ENCODE data around the gene ZFP37.
"Not testable (repeated sequence)": the region's sequence is repeated elsewhere in the genome, so short reads cannot be mapped to it uniquely, and the experiment has no call there.

The ZFP37 gene

GRCh38 chr9:113056191-113057106, at the start of gene ZFP37:
TSS of gene ZFP37 (minus strand) at chr9:113056724. CDS start at chr9:113056688, 36 bp downstream.
- DNase-seq, result peak; percentile 96

GRCh38 chr9:113105345-113105744, 48.8 kb upstream of the ZFP37 start:
- not testable (repeated sequence) for DNase-seq

- DNase-seq, result no peak
Measured at GRCh38 chr9:113095561-113095960, 39.0 kb upstream of the ZFP37 start.

- not testable (repeated sequence) for DNase-seq
Measured at GRCh38 chr9:113089924-113090323, 33.4 kb upstream of the ZFP37 start.

GRCh38 chr9:113089143-113089505, 32.6 kb upstream of the ZFP37 start:
- not testable (repeated sequence) for DNase-seq

- not testable (repeated sequence) for DNase-seq
Measured at GRCh38 chr9:113088456-113089142, 32.1 kb upstream of the ZFP37 start.

GRCh38 chr9:113062932-113063310, 6.4 kb upstream of the ZFP37 start:
- not testable (repeated sequence) for DNase-seq

- not testable (repeated sequence) for DNase-seq
Measured at GRCh38 chr9:113062256-113062931, 5.9 kb upstream of the ZFP37 start.

GRCh38 chr9:113061072-113061850, 4.7 kb upstream of the ZFP37 start:
- DNase-seq, result not testable (repeated sequence)

GRCh38 chr9:113059581-113060284, 3.2 kb upstream of the ZFP37 start:
- DNase-seq, result peak; percentile 19

GRCh38 chr9:113057193-113057592, 669 bp upstream of the ZFP37 start:
- no peak for DNase-seq

- DNase-seq, result no peak
Measured at GRCh38 chr9:113042884-113043657, 13.5 kb downstream of the ZFP37 start.

GRCh38 chr9:113026200-113026599, 30.3 kb downstream of the ZFP37 start:
- no peak for DNase-seq

GRCh38 chr9:113018247-113018646, 38.3 kb downstream of the ZFP37 start:
- no peak for DNase-seq

- DNase-seq, result no peak
Measured at GRCh38 chr9:113012492-113012891, 44.0 kb downstream of the ZFP37 start.

GRCh38 chr9:113011911-113012381, 44.6 kb downstream of the ZFP37 start, which contains the start of gene ZNF883:
TSS of gene ZNF883 (minus strand) at chr9:113012192.
- peak; percentile 86 for DNase-seq

GRCh38 chr9:113005777-113006176, 50.7 kb downstream of the ZFP37 start:
- no peak for DNase-seq

GRCh38 chr9:112997236-112997941, 59.1 kb downstream of the ZFP37 start:
- DNase-seq, result no peak
